HuH-7 (cell line): Measurements from ENCODE around the gene IBTK.
"Not testable (repeated sequence)": the region's sequence is repeated elsewhere in the genome, so short reads cannot be mapped to it uniquely, and the experiment has no call there.

Experiments used
- DNase-seq: peaks from one replicate; pipeline ENCODE4 v3.0.0; 2011; ENCODE audit warnings: low spot score

Gene IBTK

GRCh38 chr6:82247505-82248272 is at the start of gene IBTK:
Gene IBTK (minus strand): TSS chr6:82247744. CDS start chr6:82240486, 7,258 bp downstream.
- DNase-seq = peak; percentile 95

- DNase-seq = no peak
Measured at GRCh38 chr6:82283771-82284410, 36.3 kb upstream of the IBTK start.

- not testable (repeated sequence) for DNase-seq
Measured at GRCh38 chr6:82281550-82281949, 34.0 kb upstream of the IBTK start.

GRCh38 chr6:82277686-82278085 is 30.1 kb upstream of the IBTK start:
- DNase-seq = no peak

- DNase-seq = no peak
Measured at GRCh38 chr6:82275686-82276085, 28.1 kb upstream of the IBTK start.

GRCh38 chr6:82273295-82273694 is 25.8 kb upstream of the IBTK start:
- DNase-seq = no peak

GRCh38 chr6:82270881-82271635 is 23.5 kb upstream of the IBTK start:
- DNase-seq = peak; percentile 32

- DNase-seq = no peak
Measured at GRCh38 chr6:82268301-82268846, 20.8 kb upstream of the IBTK start.

- no peak for DNase-seq
Measured at GRCh38 chr6:82264824-82265223, 17.3 kb upstream of the IBTK start.

- DNase-seq = no peak
Measured at GRCh38 chr6:82264321-82264720, 16.8 kb upstream of the IBTK start.

- DNase-seq = no peak
Measured at GRCh38 chr6:82263916-82264315, 16.4 kb upstream of the IBTK start.

- DNase-seq = no peak
Measured at GRCh38 chr6:82260997-82261732, 13.6 kb upstream of the IBTK start.

- no peak for DNase-seq
Measured at GRCh38 chr6:82259389-82259788, 11.8 kb upstream of the IBTK start.

- no peak for DNase-seq
Measured at GRCh38 chr6:82257088-82257774, 9.7 kb upstream of the IBTK start.

GRCh38 chr6:82254722-82255121 is 7.2 kb upstream of the IBTK start:
- not testable (repeated sequence) for DNase-seq

- peak; percentile 32 for DNase-seq
Measured at GRCh38 chr6:82251942-82252341, 4.4 kb upstream of the IBTK start.

GRCh38 chr6:82249381-82250253 is 2.1 kb upstream of the IBTK start:
- no peak for DNase-seq

- DNase-seq = peak; percentile 19
Measured at GRCh38 chr6:82248273-82248735, 760 bp upstream of the IBTK start.

- DNase-seq = peak; percentile 63
Measured at GRCh38 chr6:82246802-82247504, 591 bp downstream of the IBTK start.
